Measurements from ENCODE around the gene PIP4K2A.

DNA sequence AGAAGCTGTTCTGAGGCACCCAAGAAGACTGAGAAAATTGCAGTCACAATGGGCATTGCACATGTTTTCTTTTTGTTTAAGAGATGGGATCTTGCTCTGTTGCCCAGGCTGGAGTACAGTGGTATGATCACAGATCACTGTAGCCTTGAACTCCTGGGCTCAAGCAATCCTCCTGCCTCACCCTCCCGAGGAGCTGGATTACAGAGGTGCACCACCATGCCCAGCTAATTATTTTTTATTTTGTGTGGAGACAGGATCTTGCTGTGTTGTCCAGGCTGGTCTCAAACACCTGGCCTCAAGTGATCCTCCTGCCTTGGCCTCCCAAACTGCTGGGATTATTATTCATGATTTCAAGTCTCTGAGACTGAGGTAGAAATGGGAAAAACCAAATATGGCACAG is 168.7 kb downstream of the PIP4K2A start:
- TF ChIP-seq, protein P1, sequence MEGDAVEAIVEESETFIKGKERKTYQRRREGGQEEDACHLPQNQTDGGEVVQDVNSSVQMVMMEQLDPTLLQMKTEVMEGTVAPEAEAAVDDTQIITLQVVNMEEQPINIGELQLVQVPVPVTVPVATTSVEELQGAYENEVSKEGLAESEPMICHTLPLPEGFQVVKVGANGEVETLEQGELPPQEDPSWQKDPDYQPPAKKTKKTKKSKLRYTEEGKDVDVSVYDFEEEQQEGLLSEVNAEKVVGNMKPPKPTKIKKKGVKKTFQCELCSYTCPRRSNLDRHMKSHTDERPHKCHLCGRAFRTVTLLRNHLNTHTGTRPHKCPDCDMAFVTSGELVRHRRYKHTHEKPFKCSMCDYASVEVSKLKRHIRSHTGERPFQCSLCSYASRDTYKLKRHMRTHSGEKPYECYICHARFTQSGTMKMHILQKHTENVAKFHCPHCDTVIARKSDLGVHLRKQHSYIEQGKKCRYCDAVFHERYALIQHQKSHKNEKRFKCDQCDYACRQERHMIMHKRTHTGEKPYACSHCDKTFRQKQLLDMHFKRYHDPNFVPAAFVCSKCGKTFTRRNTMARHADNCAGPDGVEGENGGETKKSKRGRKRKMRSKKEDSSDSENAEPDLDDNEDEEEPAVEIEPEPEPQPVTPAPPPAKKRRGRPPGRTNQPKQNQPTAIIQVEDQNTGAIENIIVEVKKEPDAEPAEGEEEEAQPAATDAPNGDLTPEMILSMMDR (IDR thresholded peaks at IDR 0.05): no peak
- TF ChIP-seq POLR2A (IDR thresholded peaks at IDR 0.05) (no peak), EP300 (IDR thresholded peaks at IDR 0.05; ENCODE audit: low read depth) (no peak), POLR2AphosphoS5 (IDR thresholded peaks at IDR 0.05) (no peak)
